22Rv1 (cell line): Measurements from ENCODE around the gene IGSF21.

Source experiments
- CTCF ChIP-seq: fragments of 450-650 bp; IDR thresholded peaks from 2 replicates; pipeline ENCODE4 v1.5.1; 2017; ENCODE audit warnings: mild to moderate bottlenecking
- ZFX ChIP-seq: fragments of 450-650 bp; IDR thresholded peaks from 2 replicates; pipeline ENCODE4 v1.6.1; 2017; ENCODE audit warnings: antibody characterized with exemption, borderline replicate concordance

DNA sequence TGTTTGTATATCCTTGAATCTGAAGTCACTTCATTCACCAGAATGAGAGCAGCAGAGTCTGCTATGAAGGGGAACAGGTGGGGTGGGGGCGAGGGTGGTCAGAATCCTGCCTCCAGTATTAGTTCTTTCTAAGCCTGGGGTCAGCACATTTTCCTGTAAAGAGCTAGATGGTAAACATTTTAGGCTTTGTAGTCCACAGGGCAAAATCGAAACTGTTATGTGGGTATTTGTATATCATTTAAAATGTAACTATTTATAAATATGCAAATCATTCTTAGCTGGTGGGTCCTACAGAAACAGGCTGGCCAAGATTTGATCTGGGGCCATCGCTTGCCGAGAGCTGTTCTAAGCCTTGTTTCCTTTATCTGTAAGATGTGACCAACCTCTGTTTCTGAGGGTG is 96.0 kb downstream of the IGSF21 start:
- no peak for TF ChIP-seq CTCF
- no peak for TF ChIP-seq ZFX
